GM23338 (cell line): ENCODE results near the gene CEP78. TPM values are rescaled to one million over a fixed set of nuclear protein-coding genes. Genes with fewer than 3 reads are reported as not detected.

ENCODE experiments used
- ATAC-seq: fragments of 200-7000 bp; cut with Tn5 transposase; 3 replicates; pipeline ENCODE4 v1.9.1; 2020
- DNase-seq: peaks from one replicate; pipeline ENCODE4 v3.0.0-alpha.2; 2015; ENCODE audit warnings: low spot score
- H2AFZ ChIP-seq: fragments of 200-600 bp; sonication (generic); 2 replicates; pipeline ENCODE4 v1.8.0; 2016; ENCODE audit warnings: antibody characterized with exemption, mild to moderate bottlenecking, moderate library complexity
- H3F3A ChIP-seq: fragments of 200-600 bp; sonication (generic); replicated peaks from 2 replicates; pipeline ENCODE4 v1.8.0; 2017; ENCODE audit warnings: antibody characterized with exemption, mixed run types, low read depth
- H3K27ac ChIP-seq: fragments of 200-600 bp; sonication (generic); 2 replicates; pipeline ENCODE4 v1.6.1; 2016; ENCODE audit warnings: low read depth
- H3K27me3 ChIP-seq: fragments of 200-600 bp; sonication (generic); 2 replicates; pipeline ENCODE4 v1.8.0; 2016; ENCODE audit warnings: mild to moderate bottlenecking, mixed run types, moderate library complexity; ENCODE audit not compliant: insufficient read depth
- H3K36me3 ChIP-seq: fragments of 200-600 bp; sonication (generic); 2 replicates; pipeline ENCODE4 v1.8.0; 2016; ENCODE audit warnings: mild to moderate bottlenecking; ENCODE audit not compliant: insufficient read depth
- H3K4me1 ChIP-seq: fragments of 200-600 bp; sonication (generic); 2 replicates; pipeline ENCODE4 v1.8.0; 2016; ENCODE audit warnings: mild to moderate bottlenecking, moderate library complexity; ENCODE audit not compliant: insufficient read depth
- H3K4me2 ChIP-seq: fragments of 200-600 bp; sonication (generic); 2 replicates; pipeline ENCODE4 v1.7.1; 2017; ENCODE audit warnings: mixed run types
- H3K4me3 ChIP-seq: fragments of 200-600 bp; sonication (generic); 2 replicates; pipeline ENCODE4 v1.6.1; 2016; ENCODE audit warnings: mixed run types
- H3K79me2 ChIP-seq: fragments of 200-600 bp; sonication (generic); replicated peaks from 2 replicates; pipeline ENCODE4 v1.8.0; 2017; ENCODE audit warnings: mild to moderate bottlenecking; ENCODE audit not compliant: insufficient read depth
- H3K9me2 ChIP-seq: fragments of 200-600 bp; sonication (generic); 2 replicates; pipeline ENCODE4 v1.8.0; 2017; ENCODE audit not compliant: insufficient read depth
- H4K20me1 ChIP-seq: fragments of 200-600 bp; sonication (generic); replicated peaks from 2 replicates; pipeline ENCODE4 v1.8.0; 2017; ENCODE audit warnings: mild to moderate bottlenecking; ENCODE audit not compliant: insufficient read depth
- H3K27ac Mint-ChIP-seq: 2 replicates; pipeline ENCODE4 v1.8.0; 2020; ENCODE audit warnings: inconsistent platforms, mild to moderate bottlenecking, moderate library complexity, mixed read lengths
- H3K27me3 Mint-ChIP-seq: 3 replicates; pipeline ENCODE4 v1.8.0; 2022; ENCODE audit warnings: low read depth, mild to moderate bottlenecking, moderate library complexity, mixed read lengths, inconsistent platforms; ENCODE audit not compliant: insufficient read depth, poor library complexity
- H3K36me3 Mint-ChIP-seq: 3 replicates; pipeline ENCODE4 v1.8.0; 2021; ENCODE audit warnings: low read depth, mild to moderate bottlenecking, inconsistent platforms, moderate library complexity, mixed read lengths
- H3K4me1 Mint-ChIP-seq: 3 replicates; pipeline ENCODE4 v1.8.0; 2020; ENCODE audit warnings: mild to moderate bottlenecking, inconsistent platforms, mixed read lengths
- H3K4me3 Mint-ChIP-seq: 3 replicates; pipeline ENCODE4 v1.8.0; 2021; ENCODE audit warnings: moderate library complexity, mild to moderate bottlenecking, inconsistent platforms, mixed read lengths
- H3K9me3 Mint-ChIP-seq: 3 replicates; pipeline ENCODE4 v1.8.0; 2020; ENCODE audit warnings: moderate library complexity, mild to moderate bottlenecking, inconsistent platforms, mixed read lengths
- CREB1 ChIP-seq: fragments of 250-450 bp; sonication (Bioruptor Pico); IDR thresholded peaks from 2 replicates; pipeline ENCODE4 v1.5.0; 2020; ENCODE audit warnings: low read depth, mild to moderate bottlenecking, moderate library complexity
- EZH2 ChIP-seq: fragments of 200-600 bp; sonication (generic); IDR thresholded peaks from one replicate; pipeline ENCODE4 v1.8.0; 2017; ENCODE audit warnings: antibody characterized with exemption, mild to moderate bottlenecking, low read depth; ENCODE audit not compliant: unreplicated experiment
- EZH2phosphoT487 ChIP-seq: fragments of 200-600 bp; sonication (generic); IDR thresholded peaks from one replicate; pipeline ENCODE4 v1.8.1; 2018; ENCODE audit warnings: antibody characterized with exemption; ENCODE audit not compliant: unreplicated experiment
- JUNB ChIP-seq: IDR thresholded peaks from one replicate; pipeline ENCODE4 v1.6.1; 2016; ENCODE audit warnings: antibody characterized with exemption; ENCODE audit not compliant: unreplicated experiment
- NANOG ChIP-seq: IDR thresholded peaks from 2 replicates; pipeline ENCODE4 v1.6.1; 2016; ENCODE audit warnings: antibody characterized with exemption, borderline replicate concordance
- POLR2AphosphoS5 ChIP-seq: IDR thresholded peaks from 2 replicates; pipeline ENCODE4 v1.6.1; 2016; ENCODE audit warnings: antibody characterized with exemption, low read depth
- STAT1 ChIP-seq: IDR thresholded peaks from one replicate; pipeline ENCODE4 v1.6.1; 2016; ENCODE audit warnings: antibody characterized with exemption; ENCODE audit not compliant: unreplicated experiment
- ZNF114 ChIP-seq: fragments of 250-450 bp; sonication (Bioruptor Pico); IDR thresholded peaks from 2 replicates; pipeline ENCODE4 v1.5.0; 2020; ENCODE audit warnings: mild to moderate bottlenecking, moderate library complexity
- ZNF331 ChIP-seq: fragments of 250-450 bp; sonication (Bioruptor Pico); IDR thresholded peaks from 2 replicates; pipeline ENCODE4 v1.5.0; 2020; ENCODE audit warnings: low read depth, mild to moderate bottlenecking, moderate library complexity
- polyA plus RNA-seq: library from polyadenylated mRNA; unstranded; fragments of >200 nt; fragmentation: Nextera tagmentation; extraction: Ambion mirVana; gene quantifications from 2 replicates; pipeline ENCODE4 v1.2.1, GENCODE V29; 2016
- total RNA-seq: library from RNA; depleted of rRNA; stranded (reverse); fragments of >200 nt; shearing (Covaris generic); gene quantifications from 2 replicates; pipeline ENCODE4 v1.2.3, GENCODE V29; 2014
- TF ChIP-seq, protein P1 (sequence below): fragments of 250-450 bp; sonication (Bioruptor Pico); IDR thresholded peaks from 2 replicates; pipeline ENCODE4 v1.5.0; 2020; ENCODE audit warnings: mild to moderate bottlenecking, moderate library complexity
- TF ChIP-seq, protein P2 (sequence below): IDR thresholded peaks from 2 replicates; pipeline ENCODE4 v1.6.1; 2016; ENCODE audit warnings: antibody characterized with exemption
- TF ChIP-seq, protein P3 (sequence below), 2 experiments: fragments of 200-600 bp in 1 of 2; sonication (generic) in 1 of 2; conservative IDR thresholded peaks; 2 replicates each; pipeline versions ENCODE4 v1.5.1 to v1.6.1; 2016 to 2017; ENCODE audit warnings: antibody characterized with exemption in 2 of 2, low read depth in 2 of 2, mild to moderate bottlenecking in 2 of 2, moderate library complexity in 1 of 2
- TF ChIP-seq, protein P4 (sequence below): IDR thresholded peaks from one replicate; pipeline ENCODE4 v1.6.1; 2018; ENCODE audit warnings: antibody characterized with exemption; ENCODE audit not compliant: unreplicated experiment

The CEP78 gene
- total and polyA plus RNA-seq, 2 experiments from 2014 or later, result 19.9 to 48.3 TPM

DNA sequence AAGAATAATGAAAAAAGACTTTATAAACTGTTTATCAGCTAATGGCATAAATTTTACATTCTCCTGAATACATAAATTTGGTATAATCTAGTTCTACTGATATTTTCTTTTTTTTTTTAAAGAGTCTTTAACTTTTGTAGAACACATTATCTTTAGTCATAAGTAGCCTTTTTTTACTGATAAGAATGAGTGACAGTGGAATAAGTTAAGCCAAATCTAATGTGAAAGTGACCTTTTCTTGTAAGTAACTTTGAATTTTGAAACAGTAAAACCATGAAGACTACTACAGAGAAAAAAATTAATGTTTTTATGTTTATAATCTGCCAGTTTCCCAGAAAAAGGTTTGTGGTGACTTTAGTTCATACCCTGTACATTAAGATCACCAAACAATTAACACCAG lies 13.7 kb downstream of the CEP78 start:
- H3K4me2 ChIP-seq, result no peak overlapping the region
- no peak overlapping the region for H3K4me3 ChIP-seq
- Mint-ChIP-seq H3K27me3 (no peaks in the 10 kb centered on the region), H3K4me3 (no peak overlapping the region), H3K27ac (no peak overlapping the region), H3K4me1 (no peaks in the 10 kb centered on the region), H3K36me3 (peaks cover 34% of the 10 kb centered on the region; the same call in 2 of the 3 replicates), H3K9me3 (no peaks in the 10 kb centered on the region)
- no peaks in the 10 kb centered on the region for H4K20me1 ChIP-seq
- ATAC-seq, result no peak
- peaks cover 8% of the 10 kb centered on the region; the same call in 1 of the 2 replicates for H3K36me3 ChIP-seq
- H3K79me2 ChIP-seq, result no peaks in the 10 kb centered on the region
- no peak for TF ChIP-seq EZH2
- TF ChIP-seq, protein P1, sequence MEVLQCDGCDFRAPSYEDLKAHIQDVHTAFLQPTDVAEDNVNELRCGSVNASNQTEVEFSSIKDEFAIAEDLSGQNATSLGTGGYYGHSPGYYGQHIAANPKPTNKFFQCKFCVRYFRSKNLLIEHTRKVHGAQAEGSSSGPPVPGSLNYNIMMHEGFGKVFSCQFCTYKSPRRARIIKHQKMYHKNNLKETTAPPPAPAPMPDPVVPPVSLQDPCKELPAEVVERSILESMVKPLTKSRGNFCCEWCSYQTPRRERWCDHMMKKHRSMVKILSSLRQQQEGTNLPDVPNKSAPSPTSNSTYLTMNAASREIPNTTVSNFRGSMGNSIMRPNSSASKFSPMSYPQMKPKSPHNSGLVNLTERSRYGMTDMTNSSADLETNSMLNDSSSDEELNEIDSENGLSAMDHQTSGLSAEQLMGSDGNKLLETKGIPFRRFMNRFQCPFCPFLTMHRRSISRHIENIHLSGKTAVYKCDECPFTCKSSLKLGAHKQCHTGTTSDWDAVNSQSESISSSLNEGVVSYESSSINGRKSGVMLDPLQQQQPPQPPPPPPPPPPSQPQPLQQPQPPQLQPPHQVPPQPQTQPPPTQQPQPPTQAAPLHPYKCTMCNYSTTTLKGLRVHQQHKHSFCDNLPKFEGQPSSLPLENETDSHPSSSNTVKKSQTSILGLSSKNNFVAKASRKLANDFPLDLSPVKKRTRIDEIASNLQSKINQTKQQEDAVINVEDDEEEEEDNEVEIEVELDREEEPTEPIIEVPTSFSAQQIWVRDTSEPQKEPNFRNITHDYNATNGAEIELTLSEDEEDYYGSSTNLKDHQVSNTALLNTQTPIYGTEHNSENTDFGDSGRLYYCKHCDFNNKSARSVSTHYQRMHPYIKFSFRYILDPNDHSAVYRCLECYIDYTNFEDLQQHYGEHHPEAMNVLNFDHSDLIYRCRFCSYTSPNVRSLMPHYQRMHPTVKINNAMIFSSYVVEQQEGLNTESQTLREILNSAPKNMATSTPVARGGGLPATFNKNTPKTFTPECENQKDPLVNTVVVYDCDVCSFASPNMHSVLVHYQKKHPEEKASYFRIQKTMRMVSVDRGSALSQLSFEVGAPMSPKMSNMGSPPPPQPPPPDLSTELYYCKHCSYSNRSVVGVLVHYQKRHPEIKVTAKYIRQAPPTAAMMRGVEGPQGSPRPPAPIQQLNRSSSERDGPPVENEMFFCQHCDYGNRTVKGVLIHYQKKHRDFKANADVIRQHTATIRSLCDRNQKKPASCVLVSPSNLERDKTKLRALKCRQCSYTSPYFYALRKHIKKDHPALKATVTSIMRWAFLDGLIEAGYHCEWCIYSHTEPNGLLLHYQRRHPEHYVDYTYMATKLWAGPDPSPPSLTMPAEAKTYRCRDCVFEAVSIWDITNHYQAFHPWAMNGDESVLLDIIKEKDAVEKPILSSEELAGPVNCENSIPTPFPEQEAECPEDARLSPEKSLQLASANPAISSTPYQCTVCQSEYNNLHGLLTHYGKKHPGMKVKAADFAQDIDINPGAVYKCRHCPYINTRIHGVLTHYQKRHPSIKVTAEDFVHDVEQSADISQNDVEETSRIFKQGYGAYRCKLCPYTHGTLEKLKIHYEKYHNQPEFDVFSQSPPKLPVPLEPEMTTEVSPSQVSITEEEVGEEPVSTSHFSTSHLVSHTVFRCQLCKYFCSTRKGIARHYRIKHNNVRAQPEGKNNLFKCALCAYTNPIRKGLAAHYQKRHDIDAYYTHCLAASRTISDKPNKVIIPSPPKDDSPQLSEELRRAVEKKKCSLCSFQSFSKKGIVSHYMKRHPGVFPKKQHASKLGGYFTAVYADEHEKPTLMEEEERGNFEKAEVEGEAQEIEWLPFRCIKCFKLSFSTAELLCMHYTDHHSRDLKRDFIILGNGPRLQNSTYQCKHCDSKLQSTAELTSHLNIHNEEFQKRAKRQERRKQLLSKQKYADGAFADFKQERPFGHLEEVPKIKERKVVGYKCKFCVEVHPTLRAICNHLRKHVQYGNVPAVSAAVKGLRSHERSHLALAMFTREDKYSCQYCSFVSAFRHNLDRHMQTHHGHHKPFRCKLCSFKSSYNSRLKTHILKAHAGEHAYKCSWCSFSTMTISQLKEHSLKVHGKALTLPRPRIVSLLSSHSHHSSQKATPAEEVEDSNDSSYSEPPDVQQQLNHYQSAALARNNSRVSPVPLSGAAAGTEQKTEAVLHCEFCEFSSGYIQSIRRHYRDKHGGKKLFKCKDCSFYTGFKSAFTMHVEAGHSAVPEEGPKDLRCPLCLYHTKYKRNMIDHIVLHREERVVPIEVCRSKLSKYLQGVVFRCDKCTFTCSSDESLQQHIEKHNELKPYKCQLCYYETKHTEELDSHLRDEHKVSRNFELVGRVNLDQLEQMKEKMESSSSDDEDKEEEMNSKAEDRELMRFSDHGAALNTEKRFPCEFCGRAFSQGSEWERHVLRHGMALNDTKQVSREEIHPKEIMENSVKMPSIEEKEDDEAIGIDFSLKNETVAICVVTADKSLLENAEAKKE (CRISPR knock-in tag), result no peak
- TF ChIP-seq, protein P2, sequence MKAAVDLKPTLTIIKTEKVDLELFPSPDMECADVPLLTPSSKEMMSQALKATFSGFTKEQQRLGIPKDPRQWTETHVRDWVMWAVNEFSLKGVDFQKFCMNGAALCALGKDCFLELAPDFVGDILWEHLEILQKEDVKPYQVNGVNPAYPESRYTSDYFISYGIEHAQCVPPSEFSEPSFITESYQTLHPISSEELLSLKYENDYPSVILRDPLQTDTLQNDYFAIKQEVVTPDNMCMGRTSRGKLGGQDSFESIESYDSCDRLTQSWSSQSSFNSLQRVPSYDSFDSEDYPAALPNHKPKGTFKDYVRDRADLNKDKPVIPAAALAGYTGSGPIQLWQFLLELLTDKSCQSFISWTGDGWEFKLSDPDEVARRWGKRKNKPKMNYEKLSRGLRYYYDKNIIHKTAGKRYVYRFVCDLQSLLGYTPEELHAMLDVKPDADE, result no peak
- TF ChIP-seq EZH2phosphoT487, result no peak
- TF ChIP-seq POLR2AphosphoS5, result no peak
- TF ChIP-seq CREB1, result no peak
- TF ChIP-seq, protein P3, sequence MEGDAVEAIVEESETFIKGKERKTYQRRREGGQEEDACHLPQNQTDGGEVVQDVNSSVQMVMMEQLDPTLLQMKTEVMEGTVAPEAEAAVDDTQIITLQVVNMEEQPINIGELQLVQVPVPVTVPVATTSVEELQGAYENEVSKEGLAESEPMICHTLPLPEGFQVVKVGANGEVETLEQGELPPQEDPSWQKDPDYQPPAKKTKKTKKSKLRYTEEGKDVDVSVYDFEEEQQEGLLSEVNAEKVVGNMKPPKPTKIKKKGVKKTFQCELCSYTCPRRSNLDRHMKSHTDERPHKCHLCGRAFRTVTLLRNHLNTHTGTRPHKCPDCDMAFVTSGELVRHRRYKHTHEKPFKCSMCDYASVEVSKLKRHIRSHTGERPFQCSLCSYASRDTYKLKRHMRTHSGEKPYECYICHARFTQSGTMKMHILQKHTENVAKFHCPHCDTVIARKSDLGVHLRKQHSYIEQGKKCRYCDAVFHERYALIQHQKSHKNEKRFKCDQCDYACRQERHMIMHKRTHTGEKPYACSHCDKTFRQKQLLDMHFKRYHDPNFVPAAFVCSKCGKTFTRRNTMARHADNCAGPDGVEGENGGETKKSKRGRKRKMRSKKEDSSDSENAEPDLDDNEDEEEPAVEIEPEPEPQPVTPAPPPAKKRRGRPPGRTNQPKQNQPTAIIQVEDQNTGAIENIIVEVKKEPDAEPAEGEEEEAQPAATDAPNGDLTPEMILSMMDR (conservative IDR thresholded peaks at IDR 0.05; ENCODE audit: low read depth in 2 of 2), result no peak
- no peak for TF ChIP-seq ZNF331 (CRISPR knock-in tag)
- TF ChIP-seq JUNB, result no peak
- TF ChIP-seq STAT1, result no peak
- no peak for TF ChIP-seq ZNF114 (CRISPR knock-in tag)
- TF ChIP-seq, protein P4, sequence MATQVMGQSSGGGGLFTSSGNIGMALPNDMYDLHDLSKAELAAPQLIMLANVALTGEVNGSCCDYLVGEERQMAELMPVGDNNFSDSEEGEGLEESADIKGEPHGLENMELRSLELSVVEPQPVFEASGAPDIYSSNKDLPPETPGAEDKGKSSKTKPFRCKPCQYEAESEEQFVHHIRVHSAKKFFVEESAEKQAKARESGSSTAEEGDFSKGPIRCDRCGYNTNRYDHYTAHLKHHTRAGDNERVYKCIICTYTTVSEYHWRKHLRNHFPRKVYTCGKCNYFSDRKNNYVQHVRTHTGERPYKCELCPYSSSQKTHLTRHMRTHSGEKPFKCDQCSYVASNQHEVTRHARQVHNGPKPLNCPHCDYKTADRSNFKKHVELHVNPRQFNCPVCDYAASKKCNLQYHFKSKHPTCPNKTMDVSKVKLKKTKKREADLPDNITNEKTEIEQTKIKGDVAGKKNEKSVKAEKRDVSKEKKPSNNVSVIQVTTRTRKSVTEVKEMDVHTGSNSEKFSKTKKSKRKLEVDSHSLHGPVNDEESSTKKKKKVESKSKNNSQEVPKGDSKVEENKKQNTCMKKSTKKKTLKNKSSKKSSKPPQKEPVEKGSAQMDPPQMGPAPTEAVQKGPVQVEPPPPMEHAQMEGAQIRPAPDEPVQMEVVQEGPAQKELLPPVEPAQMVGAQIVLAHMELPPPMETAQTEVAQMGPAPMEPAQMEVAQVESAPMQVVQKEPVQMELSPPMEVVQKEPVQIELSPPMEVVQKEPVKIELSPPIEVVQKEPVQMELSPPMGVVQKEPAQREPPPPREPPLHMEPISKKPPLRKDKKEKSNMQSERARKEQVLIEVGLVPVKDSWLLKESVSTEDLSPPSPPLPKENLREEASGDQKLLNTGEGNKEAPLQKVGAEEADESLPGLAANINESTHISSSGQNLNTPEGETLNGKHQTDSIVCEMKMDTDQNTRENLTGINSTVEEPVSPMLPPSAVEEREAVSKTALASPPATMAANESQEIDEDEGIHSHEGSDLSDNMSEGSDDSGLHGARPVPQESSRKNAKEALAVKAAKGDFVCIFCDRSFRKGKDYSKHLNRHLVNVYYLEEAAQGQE, result no peak
- no peak for TF ChIP-seq NANOG
- H3K4me1 ChIP-seq, result no peaks in the 10 kb centered on the region
- H3K27me3 ChIP-seq, result no peaks in the 10 kb centered on the region
- no peak for DNase-seq
- no peak overlapping the region for H3K27ac ChIP-seq
- no peaks in the 10 kb centered on the region for H3F3A ChIP-seq
- no peaks in the 10 kb centered on the region for H3K9me2 ChIP-seq
- no peak overlapping the region for H2AFZ ChIP-seq
